ENCODE results near the gene PLXNA3.

Gene PLXNA3

GRCh38 chrX:154506483-154507332 is 48.6 kb downstream of the PLXNA3 start:
- Histone ChIP-seq H3K27ac (ENCODE audit: low read depth, low read length) (peak overlapping the region; percentile 77), H3K27me3 (ENCODE audit: control insufficient read depth in 5 of 5, insufficient read depth in 4 of 5, low read length in 5 of 5) (peaks cover 0 to 13% (median 9%) of the 10 kb centered on the region in 5 donors), H3K4me3 (ENCODE audit: low read depth in 1 of 5, low read length in 5 of 5) (no peak overlapping the region), H3K4me1 (ENCODE audit: control insufficient read depth in 5 of 5, insufficient read depth in 5 of 5, low read length in 5 of 5) (peaks cover 0 to 15% (median 8%) of the 10 kb centered on the region in 5 donors), H3K36me3 (ENCODE audit: control insufficient read depth in 5 of 5, insufficient read depth in 5 of 5, low read length in 5 of 5) (peaks cover 0 to 33% (median 18%) of the 10 kb centered on the region in 5 donors), H3K9me3 (ENCODE audit: control insufficient read depth in 5 of 5, low read length in 5 of 5) (peaks cover 5 to 14% (median 8%) of the 10 kb centered on the region in 5 donors), H3K9ac (ENCODE audit: low read length in 5 of 5) (no peak overlapping the region)

DNA sequence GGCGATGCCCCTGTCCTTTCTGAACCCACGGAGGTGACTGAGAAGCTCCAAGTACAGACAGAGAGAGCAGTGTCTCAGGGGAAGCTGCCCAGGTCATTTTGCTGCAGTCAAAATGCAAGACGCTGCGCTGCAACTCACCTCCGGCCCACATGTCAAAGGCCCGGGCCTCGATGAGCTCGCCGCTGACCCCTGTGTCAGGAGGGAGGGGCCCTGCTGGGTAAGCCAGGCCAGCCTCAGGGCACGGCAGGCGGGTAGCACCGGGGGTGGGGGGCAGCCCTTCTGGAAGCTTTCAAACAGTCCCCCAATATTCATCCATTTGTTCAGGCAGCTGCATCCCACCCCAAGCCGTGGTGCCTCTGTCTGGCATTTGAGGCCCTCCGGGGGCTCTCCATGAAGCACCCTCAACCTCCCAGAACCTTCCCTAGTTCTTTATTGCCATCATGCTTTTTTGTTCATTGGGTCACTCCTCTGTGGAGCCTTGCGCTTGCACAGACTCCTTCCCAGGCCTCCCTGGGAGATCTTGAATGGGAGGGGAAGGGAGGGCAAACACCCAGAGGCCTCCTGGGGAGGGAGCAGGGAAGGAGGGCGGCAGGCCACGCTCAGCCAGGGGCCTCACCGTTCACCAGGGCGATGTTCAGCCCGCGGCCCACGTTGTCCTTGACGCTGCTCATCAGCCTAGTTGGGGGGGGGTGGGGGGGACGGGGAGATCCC is 49.7 kb downstream of the PLXNA3 start:
- Histone ChIP-seq H3K36me3 (ENCODE audit: control insufficient read depth in 5 of 5, insufficient read depth in 5 of 5, low read length in 5 of 5) (peaks cover 0 to 33% (median 18%) of the 10 kb centered on the region in 5 donors), H3K4me3 (ENCODE audit: low read depth in 1 of 5, low read length in 5 of 5) (no peak overlapping the region), H3K4me1 (ENCODE audit: control insufficient read depth in 5 of 5, insufficient read depth in 5 of 5, low read length in 5 of 5) (peaks cover 0 to 15% (median 8%) of the 10 kb centered on the region in 5 donors), H3K9ac (ENCODE audit: low read length in 5 of 5) (no peak overlapping the region), H3K27me3 (ENCODE audit: control insufficient read depth in 5 of 5, insufficient read depth in 4 of 5, low read length in 5 of 5) (peaks cover 0 to 13% (median 9%) of the 10 kb centered on the region in 5 donors), H3K9me3 (ENCODE audit: control insufficient read depth in 5 of 5, low read length in 5 of 5) (peaks cover 5 to 14% (median 8%) of the 10 kb centered on the region in 5 donors), H3K27ac (ENCODE audit: low read depth, low read length) (no peak overlapping the region)

GRCh38 chrX:154508384-154508745 is 50.3 kb downstream of the PLXNA3 start:
- H3K27me3 ChIP-seq (ENCODE audit: control insufficient read depth in 5 of 5, insufficient read depth in 4 of 5, low read length in 5 of 5), result peaks cover 0 to 13% (median 9%) of the 10 kb centered on the region in 5 donors
- peaks cover 0 to 15% (median 8%) of the 10 kb centered on the region in 5 donors for H3K4me1 ChIP-seq (ENCODE audit: control insufficient read depth in 5 of 5, insufficient read depth in 5 of 5, low read length in 5 of 5)
- H3K4me3 ChIP-seq (ENCODE audit: low read depth in 1 of 5, low read length in 5 of 5), result no peak overlapping the region
- H3K9me3 ChIP-seq (ENCODE audit: control insufficient read depth in 5 of 5, low read length in 5 of 5), result peaks cover 5 to 14% (median 8%) of the 10 kb centered on the region in 5 donors
- peaks cover 0 to 33% (median 18%) of the 10 kb centered on the region in 5 donors for H3K36me3 ChIP-seq (ENCODE audit: control insufficient read depth in 5 of 5, insufficient read depth in 5 of 5, low read length in 5 of 5)
- no peak overlapping the region for H3K27ac ChIP-seq (ENCODE audit: low read depth, low read length)
- no peak overlapping the region for H3K9ac ChIP-seq (ENCODE audit: low read length in 5 of 5)

DNA sequence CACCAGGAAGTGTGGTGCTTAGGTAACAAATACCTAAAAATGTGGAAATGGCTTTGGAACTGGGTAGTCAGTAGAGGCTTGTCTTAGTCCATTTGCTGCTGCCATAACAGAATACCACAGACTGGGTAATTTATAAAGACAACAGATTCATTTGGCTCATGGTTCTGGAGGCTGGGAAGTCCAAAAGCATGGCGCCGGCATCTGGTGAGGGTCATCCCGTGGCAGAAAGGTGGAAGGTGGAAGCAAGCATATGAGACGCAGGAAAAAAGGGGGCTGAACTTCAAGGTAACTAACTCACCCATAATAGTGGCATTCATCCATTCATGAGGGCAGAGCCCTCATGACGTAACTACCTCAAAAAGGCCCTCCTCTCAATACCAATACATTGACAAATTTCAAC is 51.4 kb downstream of the PLXNA3 start:
- H3K4me1 ChIP-seq (ENCODE audit: control insufficient read depth in 5 of 5, insufficient read depth in 5 of 5, low read length in 5 of 5), result peaks cover 0 to 15% (median 8%) of the 10 kb centered on the region in 5 donors
- H3K9ac ChIP-seq (ENCODE audit: low read length in 5 of 5), result no peak overlapping the region
- peaks cover 0 to 13% (median 9%) of the 10 kb centered on the region in 5 donors for H3K27me3 ChIP-seq (ENCODE audit: control insufficient read depth in 5 of 5, insufficient read depth in 4 of 5, low read length in 5 of 5)
- H3K9me3 ChIP-seq (ENCODE audit: control insufficient read depth in 5 of 5, low read length in 5 of 5), result peaks cover 5 to 14% (median 8%) of the 10 kb centered on the region in 5 donors
- H3K27ac ChIP-seq (ENCODE audit: low read depth, low read length), result no peak overlapping the region
- peaks cover 0 to 33% (median 18%) of the 10 kb centered on the region in 5 donors for H3K36me3 ChIP-seq (ENCODE audit: control insufficient read depth in 5 of 5, insufficient read depth in 5 of 5, low read length in 5 of 5)
- H3K4me3 ChIP-seq (ENCODE audit: low read depth in 1 of 5, low read length in 5 of 5), result no peak overlapping the region

GRCh38 chrX:154511761-154512160 is 53.7 kb downstream of the PLXNA3 start:
- H3K27ac ChIP-seq (ENCODE audit: low read depth, low read length), result no peak overlapping the region
- H3K4me3 ChIP-seq (ENCODE audit: low read depth in 1 of 5, low read length in 5 of 5), result no peak overlapping the region
- H3K9ac ChIP-seq (ENCODE audit: low read length in 5 of 5), result no peak overlapping the region
- peaks cover 0 to 14% (median 9%) of the 10 kb centered on the region in 5 donors for H3K4me1 ChIP-seq (ENCODE audit: control insufficient read depth in 5 of 5, insufficient read depth in 5 of 5, low read length in 5 of 5)
- H3K27me3 ChIP-seq (ENCODE audit: control insufficient read depth in 5 of 5, insufficient read depth in 4 of 5, low read length in 5 of 5), result peaks cover 0 to 13% (median 7%) of the 10 kb centered on the region in 5 donors
- H3K36me3 ChIP-seq (ENCODE audit: control insufficient read depth in 5 of 5, insufficient read depth in 5 of 5, low read length in 5 of 5), result peaks cover 0 to 21% (median 12%) of the 10 kb centered on the region in 5 donors
- peaks cover 5 to 14% (median 8%) of the 10 kb centered on the region in 5 donors for H3K9me3 ChIP-seq (ENCODE audit: control insufficient read depth in 5 of 5, low read length in 5 of 5)

GRCh38 chrX:154512879-154513553 is 54.9 kb downstream of the PLXNA3 start:
- peaks cover 0 to 12% (median 6%) of the 10 kb centered on the region in 5 donors for H3K36me3 ChIP-seq (ENCODE audit: control insufficient read depth in 5 of 5, insufficient read depth in 5 of 5, low read length in 5 of 5)
- H3K27me3 ChIP-seq (ENCODE audit: control insufficient read depth in 5 of 5, insufficient read depth in 4 of 5, low read length in 5 of 5), result peaks cover 0 to 15% (median 4%) of the 10 kb centered on the region in 5 donors
- H3K27ac ChIP-seq (ENCODE audit: low read depth, low read length), result no peak overlapping the region
- no peak overlapping the region for H3K4me3 ChIP-seq (ENCODE audit: low read depth in 1 of 5, low read length in 5 of 5)
- peaks cover 0 to 25% (median 21%) of the 10 kb centered on the region in 5 donors for H3K4me1 ChIP-seq (ENCODE audit: control insufficient read depth in 5 of 5, insufficient read depth in 5 of 5, low read length in 5 of 5)
- H3K9me3 ChIP-seq (ENCODE audit: control insufficient read depth in 5 of 5, low read length in 5 of 5), result peaks cover 5 to 14% (median 8%) of the 10 kb centered on the region in 5 donors
- no peak overlapping the region for H3K9ac ChIP-seq (ENCODE audit: low read length in 5 of 5)

DNA sequence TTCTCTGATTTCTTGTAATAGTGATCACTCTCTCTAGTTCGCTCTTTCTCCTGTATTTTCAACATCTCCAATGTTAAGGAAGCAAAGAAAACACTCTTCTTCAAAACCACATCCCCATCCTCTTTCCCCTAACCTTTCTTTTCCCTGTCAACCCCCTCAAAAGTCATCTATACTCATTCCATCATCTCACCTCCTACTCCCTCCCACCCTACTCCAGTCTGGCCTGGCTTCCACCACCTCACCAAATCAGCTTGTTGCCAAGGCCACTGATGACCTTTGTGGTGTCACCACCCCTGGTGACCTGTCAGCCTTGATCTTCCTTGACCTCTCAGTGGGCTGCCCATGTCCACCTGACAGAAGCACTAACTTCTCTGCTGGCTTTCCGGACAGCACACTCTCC is 55.6 kb downstream of the PLXNA3 start:
- Histone ChIP-seq H3K36me3 (ENCODE audit: control insufficient read depth in 5 of 5, insufficient read depth in 5 of 5, low read length in 5 of 5) (peaks cover 0 to 9% (median 3%) of the 10 kb centered on the region in 5 donors), H3K4me3 (ENCODE audit: low read depth in 1 of 5, low read length in 5 of 5) (no peak overlapping the region), H3K27ac (ENCODE audit: low read depth, low read length) (no peak overlapping the region), H3K9me3 (ENCODE audit: control insufficient read depth in 5 of 5, low read length in 5 of 5) (peaks cover 5 to 13% (median 6%) of the 10 kb centered on the region in 5 donors), H3K27me3 (ENCODE audit: control insufficient read depth in 5 of 5, insufficient read depth in 4 of 5, low read length in 5 of 5) (peaks cover 0 to 14% (median 2%) of the 10 kb centered on the region in 5 donors), H3K9ac (ENCODE audit: low read length in 5 of 5) (no peak overlapping the region), H3K4me1 (ENCODE audit: control insufficient read depth in 5 of 5, insufficient read depth in 5 of 5, low read length in 5 of 5) (peaks cover 0 to 25% (median 21%) of the 10 kb centered on the region in 5 donors)

DNA sequence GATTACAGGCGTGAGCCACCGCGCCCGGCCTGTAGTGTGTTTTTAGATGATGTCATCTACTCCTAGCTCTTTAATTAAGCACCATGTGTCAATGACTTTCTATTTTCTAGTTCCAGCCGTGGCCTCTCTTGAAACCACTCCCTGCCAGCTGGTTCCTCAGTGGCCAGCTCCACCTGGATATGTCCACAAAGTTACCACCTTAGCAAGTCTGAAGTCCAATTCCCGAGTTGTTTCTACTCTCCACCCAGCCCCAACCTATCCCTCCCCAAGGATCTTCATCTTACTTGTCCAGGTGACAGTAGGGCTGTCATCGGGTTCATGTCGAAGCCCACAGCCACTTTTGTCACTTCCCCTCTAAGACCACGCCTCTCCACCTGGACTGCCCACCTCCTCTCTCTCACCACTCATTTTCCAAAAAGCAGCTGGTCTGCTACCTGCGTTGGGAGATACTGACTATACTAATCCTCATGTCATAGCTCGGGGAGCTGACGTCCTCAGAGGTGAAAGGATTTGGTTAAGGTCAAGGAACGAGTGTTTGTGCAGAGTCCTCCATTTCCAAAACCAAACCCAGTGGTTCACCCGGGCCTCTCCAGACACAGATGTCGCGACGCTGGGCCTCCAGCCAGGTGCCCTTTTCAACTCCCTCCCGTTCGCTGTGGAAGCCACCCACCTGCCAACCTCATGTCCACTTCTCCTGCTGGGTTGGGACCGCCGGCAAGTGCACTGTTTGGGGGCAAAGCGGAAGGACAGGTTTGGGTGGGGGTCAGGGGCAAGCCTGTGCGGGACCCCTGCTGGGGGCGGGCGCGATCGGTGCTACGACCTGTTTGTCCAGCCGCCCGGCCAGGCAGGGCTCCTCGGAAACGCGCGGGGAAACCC is 57.2 kb downstream of the PLXNA3 start:
- Histone ChIP-seq H3K27me3 (ENCODE audit: control insufficient read depth in 5 of 5, insufficient read depth in 4 of 5, low read length in 5 of 5) (peaks cover 0 to 12% (median 2%) of the 10 kb centered on the region in 5 donors), H3K9ac (ENCODE audit: low read length in 5 of 5) (peak overlapping the region in 4 of 5 donors; percentile 69 to 80 (median 78)), H3K36me3 (ENCODE audit: control insufficient read depth in 5 of 5, insufficient read depth in 5 of 5, low read length in 5 of 5) (no peaks in the 10 kb centered on the region)

More for the DNA sequence above, 57.2 kb downstream of the PLXNA3 start:
- peaks cover 0 to 25% (median 21%) of the 10 kb centered on the region in 5 donors for H3K4me1 ChIP-seq (ENCODE audit: control insufficient read depth in 5 of 5, insufficient read depth in 5 of 5, low read length in 5 of 5)
- H3K9me3 ChIP-seq (ENCODE audit: control insufficient read depth in 5 of 5, low read length in 5 of 5), result no peaks in the 10 kb centered on the region
- H3K27ac ChIP-seq (ENCODE audit: low read depth, low read length), result peak overlapping the region; percentile 74
- H3K4me3 ChIP-seq (ENCODE audit: low read depth in 1 of 5, low read length in 5 of 5), result peak overlapping the region; percentile 63 to 69 (median 66)

Data from subcutaneous abdominal adipose tissue (tissue), 5 donors.